Measurements from ENCODE around the gene JAKMIP1. TPM values are rescaled to one million over a fixed set of nuclear protein-coding genes. Genes with fewer than 3 reads are reported as not detected.

The JAKMIP1 gene
- total RNA-seq, 1 donor from 2014 or later = not detected

DNA sequence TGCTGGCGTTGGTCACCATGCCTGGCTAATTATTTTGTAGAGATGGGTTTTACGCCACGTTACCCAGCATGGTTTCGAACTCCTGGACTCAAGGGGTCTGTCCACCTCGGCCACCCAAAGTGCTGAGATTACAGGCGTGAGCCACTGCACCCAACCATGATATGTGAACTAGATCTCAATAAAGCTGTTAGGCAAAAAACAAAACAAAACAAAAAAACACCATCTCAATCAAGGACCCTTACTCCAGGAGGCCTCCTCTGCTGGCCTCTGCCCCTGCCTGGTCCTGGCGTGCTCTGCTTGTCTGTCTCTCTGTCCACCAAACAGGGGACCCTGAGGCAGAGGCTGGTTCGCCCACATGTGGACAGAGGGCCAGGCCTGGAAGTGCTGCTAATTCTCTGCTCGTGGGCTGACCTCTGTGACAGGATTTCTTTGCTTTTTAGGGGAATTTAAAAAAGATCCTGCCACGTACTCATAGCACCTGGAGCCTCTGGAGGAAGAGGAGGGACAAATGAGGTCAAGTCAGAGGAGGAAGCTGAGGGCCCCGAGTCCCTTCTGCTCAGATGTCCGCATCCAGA, 36.6 kb upstream of the JAKMIP1 start:
- no peak for DNase-seq (ENCODE audit: low spot score)
- Mint-ChIP-seq H3K4me3 (ENCODE audit: unreplicated experiment) (no peak overlapping the region), H3K36me3 (ENCODE audit: low read depth, unreplicated experiment) (no peaks in the 10 kb centered on the region), H3K4me1 (ENCODE audit: unreplicated experiment) (no peaks in the 10 kb centered on the region), H3K9me3 (ENCODE audit: unreplicated experiment) (no peaks in the 10 kb centered on the region), H3K27me3 (ENCODE audit: unreplicated experiment) (peaks cover 3% of the 10 kb centered on the region), H3K27ac (ENCODE audit: unreplicated experiment) (no peak overlapping the region)
- TF ChIP-seq CTCF (IDR thresholded peaks at IDR 0.05; ENCODE audit: unreplicated experiment) = no peak

- no peak for TF ChIP-seq CTCF (IDR thresholded peaks at IDR 0.05; ENCODE audit: unreplicated experiment)
- DNase-seq (ENCODE audit: low spot score) = no peak
- H3K4me1 Mint-ChIP-seq (ENCODE audit: unreplicated experiment) = no peaks in the 10 kb centered on the region
- H3K27ac Mint-ChIP-seq (ENCODE audit: unreplicated experiment) = no peak overlapping the region
- no peaks in the 10 kb centered on the region for H3K36me3 Mint-ChIP-seq (ENCODE audit: low read depth, unreplicated experiment)
- no peak overlapping the region for H3K4me3 Mint-ChIP-seq (ENCODE audit: unreplicated experiment)
- H3K9me3 Mint-ChIP-seq (ENCODE audit: unreplicated experiment) = no peaks in the 10 kb centered on the region
- peaks cover 2% of the 10 kb centered on the region for H3K27me3 Mint-ChIP-seq (ENCODE audit: unreplicated experiment)
Measured at GRCh38 chr4:6235901-6236640, 35.7 kb upstream of the JAKMIP1 start.

DNA sequence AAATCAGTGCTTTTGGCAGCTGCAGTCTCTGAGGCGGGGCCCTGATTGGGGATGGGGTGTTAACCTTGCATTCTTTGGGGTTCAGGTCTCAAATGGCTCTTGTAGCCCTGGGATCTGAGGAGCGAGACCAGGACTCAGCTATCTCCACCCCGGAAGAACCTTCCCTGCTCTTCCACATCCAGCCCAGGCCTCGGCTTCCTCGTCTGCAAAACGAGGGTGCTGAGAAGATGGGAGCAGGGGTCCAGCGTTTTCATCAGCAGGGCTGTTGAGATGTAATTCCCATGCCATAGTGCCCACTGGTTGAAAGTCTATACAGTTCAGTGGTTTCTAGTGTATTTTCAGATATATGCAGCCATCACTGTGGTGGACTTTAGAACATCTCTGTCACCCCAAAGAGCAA, 34.7 kb upstream of the JAKMIP1 start:
- no peaks in the 10 kb centered on the region for H3K4me1 Mint-ChIP-seq (ENCODE audit: unreplicated experiment)
- no peak for DNase-seq (ENCODE audit: low spot score)
- no peak overlapping the region for H3K27ac Mint-ChIP-seq (ENCODE audit: unreplicated experiment)
- TF ChIP-seq CTCF (IDR thresholded peaks at IDR 0.05; ENCODE audit: unreplicated experiment) = no peak
- H3K4me3 Mint-ChIP-seq (ENCODE audit: unreplicated experiment) = no peak overlapping the region
- no peaks in the 10 kb centered on the region for H3K9me3 Mint-ChIP-seq (ENCODE audit: unreplicated experiment)
- H3K36me3 Mint-ChIP-seq (ENCODE audit: low read depth, unreplicated experiment) = no peaks in the 10 kb centered on the region
- peaks cover 2% of the 10 kb centered on the region for H3K27me3 Mint-ChIP-seq (ENCODE audit: unreplicated experiment)

DNA sequence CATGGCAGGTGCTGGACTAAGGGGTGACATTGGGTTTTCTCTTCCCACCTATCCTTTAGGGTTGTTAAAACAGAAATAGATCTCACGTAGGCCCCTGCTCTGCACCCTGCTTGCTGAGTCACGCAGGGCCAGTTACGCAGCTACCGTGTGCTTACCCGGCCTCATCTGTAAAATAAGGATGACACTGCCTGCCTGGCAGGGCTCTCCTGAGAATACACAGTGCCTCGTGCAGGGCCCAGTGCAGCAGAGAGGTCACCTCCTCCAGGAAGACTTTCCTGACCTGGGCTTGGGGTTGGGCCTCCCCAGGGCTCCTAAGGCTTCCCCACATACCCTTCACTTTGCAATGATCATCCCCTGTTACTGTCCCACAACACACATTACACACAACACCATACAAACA, 33.6 kb upstream of the JAKMIP1 start:
- TF ChIP-seq CTCF (IDR thresholded peaks at IDR 0.05; ENCODE audit: unreplicated experiment) = no peak
- no peak for DNase-seq (ENCODE audit: low spot score)

More for the DNA sequence above, 33.6 kb upstream of the JAKMIP1 start:
- H3K27ac Mint-ChIP-seq (ENCODE audit: unreplicated experiment) = no peak overlapping the region
- no peaks in the 10 kb centered on the region for H3K36me3 Mint-ChIP-seq (ENCODE audit: low read depth, unreplicated experiment)
- H3K4me3 Mint-ChIP-seq (ENCODE audit: unreplicated experiment) = no peak overlapping the region
- no peaks in the 10 kb centered on the region for H3K9me3 Mint-ChIP-seq (ENCODE audit: unreplicated experiment)
- H3K27me3 Mint-ChIP-seq (ENCODE audit: unreplicated experiment) = peaks cover 4% of the 10 kb centered on the region
- H3K4me1 Mint-ChIP-seq (ENCODE audit: unreplicated experiment) = no peaks in the 10 kb centered on the region
